Progenitor cell of endocrine pancreas (in vitro differentiated cells): ENCODE measurements around the gene LRRIQ3. TPM values are rescaled to one million over a fixed set of nuclear protein-coding genes. Genes with fewer than 3 reads are reported as not detected.

Source experiments
- DNase-seq: peaks from one replicate; pipeline ENCODE4 v3.0.0; 2021; ENCODE audit warnings: low spot score; ENCODE audit not compliant: unreplicated experiment
- H3K27ac Mint-ChIP-seq: 2 replicates; pipeline ENCODE4 v1.8.0; 2021; ENCODE audit warnings: mild to moderate bottlenecking, moderate library complexity, mixed read lengths
- H3K27me3 Mint-ChIP-seq: 2 replicates; pipeline ENCODE4 v1.8.0; 2021; ENCODE audit warnings: mixed read lengths
- H3K36me3 Mint-ChIP-seq: 2 replicates; pipeline ENCODE4 v1.8.0; 2022; ENCODE audit warnings: mixed read lengths; ENCODE audit not compliant: insufficient read depth
- H3K4me1 Mint-ChIP-seq: 2 replicates; pipeline ENCODE4 v1.8.0; 2021; ENCODE audit warnings: low read depth, mixed read lengths
- H3K4me3 Mint-ChIP-seq: 2 replicates; pipeline ENCODE4 v1.8.0; 2021; ENCODE audit warnings: low read depth, mild to moderate bottlenecking, moderate library complexity, mixed read lengths
- H3K9me3 Mint-ChIP-seq: 2 replicates; pipeline ENCODE4 v1.8.0; 2021; ENCODE audit warnings: low read depth, mixed read lengths
- CTCF ChIP-seq: fragments of 200-600 bp; sonication (generic); IDR thresholded peaks from one replicate; pipeline ENCODE4 v1.5.0; 2021; ENCODE audit warnings: antibody characterized with exemption, mild to moderate bottlenecking; ENCODE audit not compliant: unreplicated experiment
- total RNA-seq: library from RNA; stranded (reverse); gene quantifications from 2 replicates; pipeline ENCODE4 v1.2.1, GENCODE V29; 2021

LRRIQ3 gene
- total RNA-seq, 1 donor from 2014 or later, result 1.4 TPM

- no peak overlapping the region for H3K4me3 Mint-ChIP-seq
- no peaks in the 10 kb centered on the region for H3K4me1 Mint-ChIP-seq
- H3K9me3 Mint-ChIP-seq, result no peaks in the 10 kb centered on the region
- H3K27me3 Mint-ChIP-seq, result no peaks in the 10 kb centered on the region
- H3K36me3 Mint-ChIP-seq, result no peaks in the 10 kb centered on the region
- TF ChIP-seq CTCF, result no peak
- no peak overlapping the region for H3K27ac Mint-ChIP-seq
- DNase-seq, result no peak
Measured at GRCh38 chr1:74113333-74113732, 84.6 kb downstream of the LRRIQ3 start.

DNA sequence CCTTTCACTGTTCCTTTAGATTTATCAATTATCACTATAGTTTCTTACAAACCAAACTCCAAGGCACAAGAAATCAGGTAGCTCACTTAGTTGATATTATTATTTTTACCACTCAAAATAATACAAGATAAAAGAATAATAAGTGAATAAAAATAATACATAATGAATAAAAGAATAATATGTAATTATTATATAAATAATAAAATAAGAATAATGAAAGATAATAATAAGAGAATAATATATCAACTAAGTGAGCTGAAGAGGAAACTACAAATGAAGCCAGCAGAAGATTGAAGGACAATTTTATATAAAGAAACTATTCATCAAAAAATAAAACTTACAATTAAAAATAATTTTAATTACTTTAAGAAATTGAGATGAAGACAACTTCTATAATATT is 90.6 kb downstream of the LRRIQ3 start:
- Mint-ChIP-seq H3K27ac (no peak overlapping the region), H3K4me3 (no peak overlapping the region), H3K9me3 (no peaks in the 10 kb centered on the region), H3K36me3 (no peaks in the 10 kb centered on the region), H3K27me3 (no peaks in the 10 kb centered on the region), H3K4me1 (no peaks in the 10 kb centered on the region)
- DNase-seq, result no peak
- no peak for TF ChIP-seq CTCF

DNA sequence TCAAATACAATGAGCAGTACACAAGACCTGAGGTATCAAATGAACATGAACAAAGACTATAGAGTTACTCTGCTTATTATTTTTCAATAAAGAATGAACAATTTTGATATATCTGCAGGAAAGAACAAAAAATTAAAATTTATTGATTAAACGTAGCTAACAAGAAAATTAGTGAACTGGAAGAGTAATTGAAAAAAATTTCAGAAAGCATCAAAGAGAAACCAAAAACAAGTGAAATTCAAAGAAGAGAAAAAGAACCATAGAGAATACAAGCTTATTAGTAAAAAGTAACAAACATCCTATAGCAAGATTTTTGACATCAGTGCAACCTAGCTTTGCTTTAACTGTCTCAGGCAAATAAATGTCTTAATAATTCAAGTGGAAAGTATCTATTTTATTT is 106.6 kb downstream of the LRRIQ3 start:
- Mint-ChIP-seq H3K27ac (no peak overlapping the region), H3K4me3 (no peak overlapping the region), H3K36me3 (no peaks in the 10 kb centered on the region), H3K9me3 (peaks cover 11% of the 10 kb centered on the region), H3K27me3 (no peaks in the 10 kb centered on the region), H3K4me1 (no peaks in the 10 kb centered on the region)
- DNase-seq, result no peak
- TF ChIP-seq CTCF, result no peak

DNA sequence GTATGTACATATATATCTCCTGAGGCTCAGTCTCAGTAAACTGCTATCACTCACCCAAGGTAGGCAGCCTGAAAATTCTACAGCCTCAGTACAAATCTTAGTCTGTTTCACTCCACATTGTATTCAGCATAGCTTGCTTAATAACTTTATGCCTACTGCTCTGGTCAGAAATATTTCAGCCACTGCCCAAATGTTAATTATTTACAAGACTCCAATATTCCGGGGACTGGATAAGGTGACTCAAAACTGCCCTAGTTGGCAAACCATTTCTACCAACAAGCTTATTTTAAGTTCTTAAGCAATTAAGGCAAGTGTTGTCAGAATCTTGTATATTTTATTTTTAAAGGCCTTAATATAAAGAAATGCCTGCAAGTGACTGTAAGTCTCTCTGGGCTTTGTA is 114.8 kb downstream of the LRRIQ3 start:
- TF ChIP-seq CTCF, result no peak
- no peak for DNase-seq
- peaks cover 4% of the 10 kb centered on the region for H3K4me1 Mint-ChIP-seq
- H3K4me3 Mint-ChIP-seq, result no peak overlapping the region
- H3K9me3 Mint-ChIP-seq, result no peaks in the 10 kb centered on the region
- no peaks in the 10 kb centered on the region for H3K27me3 Mint-ChIP-seq
- H3K27ac Mint-ChIP-seq, result no peak overlapping the region
- no peaks in the 10 kb centered on the region for H3K36me3 Mint-ChIP-seq

GRCh38 chr1:74065081-74065480 is 132.9 kb downstream of the LRRIQ3 start:
- Mint-ChIP-seq H3K27me3 (no peaks in the 10 kb centered on the region), H3K4me3 (no peak overlapping the region), H3K27ac (no peak overlapping the region), H3K36me3 (no peaks in the 10 kb centered on the region), H3K4me1 (no peaks in the 10 kb centered on the region), H3K9me3 (peaks cover 5% of the 10 kb centered on the region)
- DNase-seq, result no peak
- no peak for TF ChIP-seq CTCF
